Endothelial cell of umbilical vein (primary cell): ENCODE measurements around the gene PAQR3.

Experiments used
- CTCF ChIP-seq, 2 donors: IDR thresholded peaks; 1 replicate in 1 of 2; 2 replicates in 1 of 2; pipeline ENCODE4 v1.5.1; 2011; ENCODE audit warnings: low read length in 2 of 2, mild to moderate bottlenecking in 2 of 2, moderate library complexity in 2 of 2, control low read depth in 1 of 2, inconsistent platforms in 1 of 2, low read depth in 1 of 2; ENCODE audit not compliant: insufficient read depth in 1 of 2; ENCODE audit errors: extremely low read depth in 1 of 2
- EZH2 ChIP-seq: IDR thresholded peaks from 2 replicates; pipeline ENCODE4 v1.6.1; 2012; ENCODE audit warnings: borderline replicate concordance, low read depth, mild to moderate bottlenecking, moderate library complexity, low read length, inconsistent platforms; ENCODE audit not compliant: severe bottlenecking
- FOS ChIP-seq: IDR thresholded peaks from 2 replicates; pipeline ENCODE4 v1.6.1; 2011; ENCODE audit warnings: mild to moderate bottlenecking, low read length, moderate library complexity, borderline replicate concordance; ENCODE audit not compliant: insufficient read depth
- GATA2 ChIP-seq: IDR thresholded peaks from 2 replicates; pipeline ENCODE4 v1.7.0; 2011; ENCODE audit warnings: low read depth, mild to moderate bottlenecking, moderate library complexity, mixed read lengths, low read length; ENCODE audit not compliant: insufficient read length, insufficient read depth
- JUN ChIP-seq: IDR thresholded peaks from 2 replicates; pipeline ENCODE4 v1.6.1; 2011; ENCODE audit warnings: borderline replicate concordance, low read depth; ENCODE audit not compliant: insufficient read length, insufficient read depth
- MAX ChIP-seq: IDR thresholded peaks from 2 replicates; pipeline ENCODE4 v1.6.1; 2011; ENCODE audit not compliant: insufficient read depth, insufficient read length
- MYC ChIP-seq: IDR thresholded peaks from one replicate; pipeline ENCODE4 v1.6.1; 2011; ENCODE audit warnings: mild to moderate bottlenecking, low read depth, low read length
- POLR2A ChIP-seq: IDR thresholded peaks from 2 replicates; pipeline ENCODE4 v1.6.1; 2012; ENCODE audit warnings: low read depth, mild to moderate bottlenecking, control low read depth, low read length
- POLR2AphosphoS5 ChIP-seq: IDR thresholded peaks from 2 replicates; pipeline ENCODE4 v1.6.1; 2012; ENCODE audit warnings: low read depth, mild to moderate bottlenecking, control low read depth, low read length, moderate library complexity; ENCODE audit not compliant: insufficient read depth

GRCh38 chr4:78876568-78877320 is 62.5 kb downstream of the PAQR3 start:
- TF ChIP-seq CTCF (IDR thresholded peaks at IDR 0.05; ENCODE audit: extremely low read depth in 1 of 2, insufficient read depth in 1 of 2, low read depth in 1 of 2, low read length in 2 of 2): no peak
- TF ChIP-seq POLR2AphosphoS5: no peak
- TF ChIP-seq MAX: no peak
- no peak for TF ChIP-seq EZH2
- no peak for TF ChIP-seq POLR2A
- no peak for TF ChIP-seq FOS
- no peak for TF ChIP-seq MYC
- TF ChIP-seq GATA2: no peak
- no peak for TF ChIP-seq JUN
